SKM-1 treated with dmso at 0.1 percent for 144 hours (cell line): ENCODE results near the gene BACH2.
A peak's percentile ranks its signal among the peaks of the same experiment; 100 is the strongest.

ENCODE experiments used
- DNase-seq: peaks from one replicate; lab custom pipeline; 2025; ENCODE audit not compliant: unreplicated experiment; lab: John Stamatoyannopoulos, UW

Gene BACH2

GRCh38 chr6:90003941-90004340 is 292.7 kb downstream of the BACH2 start:
- DNase-seq, result no peak

GRCh38 chr6:90003069-90003795 is 293.4 kb downstream of the BACH2 start:
- no peak for DNase-seq

- DNase-seq, result no peak
Measured at GRCh38 chr6:90000864-90001731, 295.5 kb downstream of the BACH2 start.

- DNase-seq, result peak; percentile 84
Measured at GRCh38 chr6:89999945-90000825, 296.5 kb downstream of the BACH2 start.

GRCh38 chr6:89999154-89999553 is 297.5 kb downstream of the BACH2 start:
- DNase-seq, result peak; percentile 50

- DNase-seq, result peak; percentile 61
Measured at GRCh38 chr6:89997456-89998445, 298.9 kb downstream of the BACH2 start.

GRCh38 chr6:89993411-89993810 is 303.2 kb downstream of the BACH2 start:
- DNase-seq, result no peak

GRCh38 chr6:89992818-89993217 is 303.8 kb downstream of the BACH2 start:
- no peak for DNase-seq

- no peak for DNase-seq
Measured at GRCh38 chr6:89989742-89990141, 306.9 kb downstream of the BACH2 start.

- DNase-seq, result no peak
Measured at GRCh38 chr6:89987830-89988229, 308.8 kb downstream of the BACH2 start.

GRCh38 chr6:89987140-89987539 is 309.5 kb downstream of the BACH2 start:
- DNase-seq, result no peak

GRCh38 chr6:89986650-89987074 is 310.0 kb downstream of the BACH2 start:
- no peak for DNase-seq

GRCh38 chr6:89985751-89986493 is 310.7 kb downstream of the BACH2 start:
- no peak for DNase-seq

GRCh38 chr6:89984926-89985750 is 311.5 kb downstream of the BACH2 start:
- DNase-seq, result no peak

- no peak for DNase-seq
Measured at GRCh38 chr6:89980353-89980752, 316.3 kb downstream of the BACH2 start.

GRCh38 chr6:89979481-89980119 is 317.0 kb downstream of the BACH2 start:
- no peak for DNase-seq

- DNase-seq, result no peak
Measured at GRCh38 chr6:89978749-89979145, 317.9 kb downstream of the BACH2 start.
